ENCODE results near the gene KRT84. TPM values are rescaled to one million over a fixed set of nuclear protein-coding genes. Genes with fewer than 3 reads are reported as not detected.

KRT84 gene
- total and polyA plus RNA-seq, 10 of the 15 experiments (the other 5 are each of a cell fraction or from before 2014, with no cell fraction given), result not detected

- Histone ChIP-seq H3K4me3 (no peak overlapping the region), H3K36me3 (ENCODE audit: control insufficient read depth in 2 of 2, insufficient read depth in 2 of 2, low read length in 1 of 2) (no peaks in the 10 kb centered on the region), H3K4me1 (ENCODE audit: control insufficient read depth, insufficient read depth, low read length) (no peaks in the 10 kb centered on the region; the same call in 1 of the 2 replicates), H3K79me2 (ENCODE audit: control insufficient read depth, insufficient read depth, low read length) (no peaks in the 10 kb centered on the region), H2AFZ (ENCODE audit: control insufficient read depth, low read depth, low read length) (no peak overlapping the region), H3K9me3 (replicated peaks; ENCODE audit: control insufficient read depth, insufficient read depth, low read length) (no peaks in the 10 kb centered on the region), H3K4me2 (ENCODE audit: control insufficient read depth, insufficient read depth) (no peak overlapping the region), H3K27ac (ENCODE audit: control insufficient read depth, insufficient read depth) (no peak overlapping the region), H3K9ac (ENCODE audit: control insufficient read depth, insufficient read depth, low read length) (no peak overlapping the region), H4K20me1 (ENCODE audit: control insufficient read depth, insufficient read depth) (no peaks in the 10 kb centered on the region), H3K27me3 (replicated peaks in 1 of 2; ENCODE audit: control insufficient read depth in 2 of 2, insufficient read depth in 2 of 2, low read length in 1 of 2) (peaks cover 3 to 12% of the 10 kb centered on the region in 2 experiments; a peak in 3 of 4 replicates)
- ChIA-PET POLR2A (no interaction called here), CTCF (interaction anchor here (1.0 kb wide), 1 partner anchor 113 kb away, joined by 3 read pairs; no protein-coding TSS in a partner anchor), RAD21 (ENCODE audit: unreplicated experiment) (no interaction called here), SMC1A (ENCODE audit: uncharacterized antibody, unreplicated experiment) (interaction anchor here (0.6 to 0.7 kb wide), 2 partner anchors 18 to 594 kb away, joined by 3 to 4 read pairs; no protein-coding TSS in a partner anchor)
- in situ Hi-C loops (cut with MboI) (loop anchor here (25.0 kb wide), 1 partner anchor 596 kb away; no protein-coding TSS in a partner anchor), intact Hi-C loops (cut with micrococcal nuclease; ENCODE audit: unreplicated experiment) (no loop called here)
- no peak for TF ChIP-seq REST (IDR thresholded peaks at IDR 0.05; ENCODE audit: low read depth, low read length)
- no peak for TF ChIP-seq KAT2A (conservative IDR thresholded peaks at IDR 0.05; ENCODE audit: control insufficient read depth, low read depth, low read length)
- TF ChIP-seq JUND (IDR thresholded peaks at IDR 0.05; ENCODE audit: low read depth, low read length), result no peak
- no peak for TF ChIP-seq CBX3 (IDR thresholded peaks at IDR 0.05; ENCODE audit: borderline replicate concordance, low read depth)
- no peak for TF ChIP-seq POLR2AphosphoS5 (IDR thresholded peaks at IDR 0.05; ENCODE audit: low read length)
- no peak for TF ChIP-seq FOXM1 (IDR thresholded peaks at IDR 0.05; ENCODE audit: low read depth, low read length)
- no peak for TF ChIP-seq NFYA (IDR thresholded peaks at IDR 0.05; ENCODE audit: borderline replicate concordance, low read depth, low read length)
- no peak for TF ChIP-seq SMAD5 (IDR thresholded peaks at IDR 0.05; ENCODE audit: low read depth)
- TF ChIP-seq MTA3 (IDR thresholded peaks at IDR 0.05; ENCODE audit: borderline replicate concordance, low read length), result no peak
- TF ChIP-seq E2F4 (IDR thresholded peaks at IDR 0.05; ENCODE audit: low read depth, low read length), result no peak
- no peak for TF ChIP-seq CHD1 (IDR thresholded peaks at IDR 0.05; ENCODE audit: low read depth, low read length)
- TF ChIP-seq MYB (IDR thresholded peaks at IDR 0.05; ENCODE audit: borderline replicate concordance, low read depth, low read length), result no peak
- no peak for TF ChIP-seq BACH1 (IDR thresholded peaks at IDR 0.05; ENCODE audit: borderline replicate concordance)
- TF ChIP-seq SREBF2 (IDR thresholded peaks at IDR 0.05; ENCODE audit: low read length), result no peak
- TF ChIP-seq IRF5 (IDR thresholded peaks at IDR 0.05; ENCODE audit: borderline replicate concordance), result no peak
- no peak for TF ChIP-seq GABPA (IDR thresholded peaks at IDR 0.05; ENCODE audit: low read depth)
- no TSS peak for BruUV-seq (replicated peaks)
- 14% methylated on average over 4 of the region's 4 CpGs for WGBS (ENCODE audit: insufficient coverage, insufficient replicate concordance, low lambda C conversion rate, missing lambda C conversion rate)
- FAIRE-seq, result no peak
- no peak for DNase-seq (ENCODE audit: low read depth, low spot score)
- ATAC-seq, result no peak
These were observed 6.2 kb upstream of the KRT84 start for GRCh38 chr12:52391618-52392002.

Measured in GM12878 (cell line).